Fibroblast of peridontal ligament (primary cell): Measurements from ENCODE around the gene AP1M1.

Experiments used
- DNase-seq: peaks from one replicate; pipeline ENCODE4 v3.0.0-alpha.2; 2010; ENCODE audit errors: extremely low read depth

The AP1M1 gene

DNA sequence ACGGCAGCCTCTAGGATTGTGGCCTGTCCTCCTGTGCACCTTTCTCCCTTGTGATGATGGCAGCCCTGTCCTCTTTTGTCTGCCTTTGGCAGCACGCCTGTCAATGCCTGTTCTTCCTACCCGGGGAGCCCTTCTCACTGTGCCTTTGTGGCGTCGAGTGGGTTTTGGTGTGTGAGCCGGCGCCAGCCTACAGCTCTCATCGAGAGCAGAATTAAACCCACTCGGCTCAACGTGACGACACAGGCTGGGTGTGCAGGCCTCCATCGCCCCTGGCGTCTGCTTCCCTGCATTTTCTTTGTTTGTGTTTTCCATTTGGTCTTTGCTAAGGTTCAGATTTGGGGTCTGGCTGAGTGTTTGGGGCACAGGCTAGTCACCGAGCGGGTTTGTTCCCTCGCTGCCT, 34.4 kb downstream of the AP1M1 start:
- DNase-seq, result no peak

DNA sequence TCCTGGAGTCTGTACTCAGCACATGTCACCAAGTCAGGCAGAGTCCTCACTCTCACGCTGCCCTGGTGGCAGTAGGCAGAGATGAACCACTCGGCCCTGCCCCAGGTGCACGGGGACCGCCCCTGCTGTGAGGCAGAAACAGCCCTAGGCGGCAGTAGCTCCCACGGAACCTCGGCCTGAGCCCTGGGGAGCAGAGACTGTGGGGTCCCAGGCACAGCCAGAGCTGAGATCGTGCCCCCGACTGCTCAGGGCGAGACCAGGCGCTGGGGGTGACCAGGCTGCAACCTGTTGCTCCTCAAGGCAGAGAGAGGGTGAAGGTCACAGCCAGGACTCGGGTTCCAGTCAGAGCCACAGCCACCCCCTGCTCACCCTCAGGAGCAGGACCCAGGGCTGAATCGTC, 34.9 kb downstream of the AP1M1 start:
- no peak for DNase-seq

DNA sequence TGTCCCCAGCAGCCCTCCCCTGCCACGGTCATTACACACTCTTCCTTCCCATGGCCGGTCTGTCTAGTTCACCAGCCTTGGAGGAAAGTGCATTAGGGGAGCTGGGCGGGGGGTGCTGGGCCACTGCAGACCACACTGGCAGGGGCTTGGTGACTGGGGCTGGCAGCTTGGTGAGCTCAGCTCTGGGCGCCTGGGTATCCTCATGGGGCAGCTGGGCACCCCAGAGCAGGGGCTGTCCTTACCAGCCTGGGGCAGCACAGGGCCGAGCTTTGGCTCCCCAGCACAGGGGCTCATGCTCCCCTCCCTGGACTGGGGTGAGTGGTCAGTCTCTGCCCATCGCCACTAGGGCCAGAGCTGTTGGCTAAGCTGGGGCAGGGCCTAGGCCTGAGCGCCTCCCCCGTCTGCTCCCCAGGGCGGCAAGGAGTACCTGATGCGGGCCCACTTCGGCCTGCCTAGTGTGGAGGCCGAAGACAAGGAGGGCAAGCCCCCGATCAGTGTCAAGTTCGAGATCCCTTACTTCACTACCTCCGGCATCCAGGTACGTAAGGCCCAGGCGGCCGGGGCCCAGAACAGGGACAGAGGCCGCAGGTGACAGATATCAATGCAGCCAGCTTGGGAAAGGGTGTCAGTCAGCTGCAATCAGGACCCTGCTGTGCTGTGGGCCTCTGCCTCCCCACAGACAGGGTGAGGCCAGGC, 35.5 kb downstream of the AP1M1 start:
- no peak for DNase-seq

DNA sequence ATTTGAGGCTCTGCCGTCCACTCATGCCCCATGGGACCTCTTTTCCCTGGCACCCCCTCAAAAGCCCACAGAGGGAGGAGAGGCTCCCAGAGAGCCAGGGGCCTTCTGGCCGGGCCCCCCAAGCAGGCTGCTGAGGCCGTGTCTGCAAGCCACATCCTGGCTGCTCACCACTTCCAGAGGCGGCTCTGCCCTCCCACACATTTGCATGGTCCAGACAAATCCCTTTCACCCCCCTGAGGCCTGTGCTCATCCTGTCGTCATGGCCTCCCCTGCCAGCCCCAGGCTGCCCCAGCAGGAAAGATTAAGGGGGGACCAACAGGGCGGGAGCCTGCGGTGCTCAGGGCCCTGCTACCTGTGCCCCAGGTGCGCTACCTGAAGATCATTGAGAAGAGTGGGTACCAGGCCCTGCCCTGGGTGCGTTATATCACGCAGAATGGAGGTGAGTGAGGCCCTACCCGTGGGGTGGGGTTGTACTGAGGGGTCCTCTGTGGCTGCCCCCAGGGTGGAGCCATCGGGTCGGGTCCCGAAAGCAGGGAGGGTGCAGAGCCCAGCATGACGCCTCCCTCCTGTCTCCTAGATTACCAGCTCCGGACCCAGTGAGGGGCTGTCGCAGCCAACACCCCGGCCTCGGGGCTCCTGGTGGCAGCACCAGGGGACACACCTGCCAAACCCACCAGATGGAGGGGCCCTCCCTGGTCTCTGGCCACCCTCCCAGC, 36.3 kb downstream of the AP1M1 start:
- no peak for DNase-seq

DNA sequence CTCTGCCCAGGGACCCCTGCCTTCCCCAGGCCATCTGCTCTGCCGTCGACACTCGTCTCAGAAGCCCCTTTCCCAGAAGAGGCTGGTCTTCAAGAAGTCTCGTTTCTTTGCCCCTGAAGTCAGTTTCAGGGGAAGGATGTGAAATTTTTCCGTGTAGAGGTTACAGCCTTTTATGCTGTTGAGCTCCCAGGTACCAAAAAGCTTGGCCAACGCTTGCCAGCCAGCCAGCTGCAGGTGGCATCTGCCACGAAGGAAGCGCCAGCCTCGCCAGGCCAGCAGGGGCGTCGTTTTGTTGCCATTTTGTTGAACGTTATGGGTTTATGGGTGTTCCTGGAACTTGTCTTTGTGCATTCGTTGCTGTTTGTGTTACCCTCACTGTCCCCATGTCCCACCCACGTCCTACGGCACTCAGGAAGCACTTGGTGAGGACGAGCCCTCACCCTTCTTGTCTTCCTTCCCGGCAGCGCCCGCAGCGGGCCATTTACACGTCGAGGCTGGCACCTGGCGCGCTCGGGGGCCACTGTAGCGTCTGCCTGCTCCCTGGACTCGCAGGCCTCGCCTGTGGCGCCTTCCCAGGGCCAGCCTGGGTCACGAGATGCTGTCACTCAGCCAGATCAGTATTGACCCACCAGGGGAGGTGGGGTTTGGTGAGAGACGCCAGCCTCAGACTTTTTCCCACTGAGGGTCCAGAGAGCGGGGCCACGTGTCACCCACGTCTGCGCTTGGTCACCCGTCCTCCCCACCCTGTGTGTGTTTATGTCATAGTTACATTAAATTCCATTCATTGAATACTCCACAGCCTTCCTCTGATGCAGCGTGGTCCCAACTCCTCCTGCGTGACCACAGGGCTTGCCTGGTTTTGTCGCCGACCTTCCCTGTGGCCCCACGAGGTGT, 37.1 kb downstream of the AP1M1 start:
- no peak for DNase-seq

DNA sequence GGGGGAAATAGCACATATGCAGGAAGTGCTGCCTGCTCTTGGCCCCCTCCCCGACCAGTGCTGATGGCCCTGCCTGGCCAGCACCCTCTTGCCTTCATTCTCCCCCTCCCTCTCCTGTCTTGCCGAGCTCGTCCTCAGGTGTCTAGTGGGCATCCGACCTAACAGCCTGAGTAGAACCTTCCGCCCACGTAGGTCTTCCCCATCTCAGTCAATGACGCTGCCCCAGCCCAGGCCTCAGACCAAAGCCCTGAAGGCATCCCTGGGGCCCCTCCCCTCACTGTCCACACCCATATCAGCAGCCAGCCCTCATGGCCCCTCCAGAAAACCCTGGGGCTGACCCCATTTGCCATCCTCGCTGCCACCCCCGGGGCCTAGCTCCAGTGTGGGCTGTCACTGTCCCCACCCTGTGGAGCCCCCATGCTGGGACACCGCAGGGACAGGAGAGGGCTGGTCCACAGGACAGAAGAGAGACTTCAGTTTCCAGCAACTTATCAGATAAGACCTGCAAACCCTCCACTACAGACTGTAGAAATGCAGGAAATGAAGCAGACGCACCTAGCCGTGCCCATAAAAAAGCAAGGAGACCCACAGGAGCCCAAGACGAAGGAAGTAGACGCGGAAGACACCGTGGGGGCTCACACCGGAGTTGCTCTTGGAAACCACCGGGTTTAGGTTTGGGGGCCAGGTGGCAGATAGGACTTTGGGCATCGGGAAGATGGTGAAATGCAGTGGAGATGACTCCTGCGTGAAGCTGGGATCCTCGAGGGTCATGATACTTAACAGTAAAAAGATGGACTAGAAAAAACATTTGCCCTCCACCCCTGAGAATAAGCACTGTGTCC, 38.3 kb downstream of the AP1M1 start:
- DNase-seq, result no peak

DNA sequence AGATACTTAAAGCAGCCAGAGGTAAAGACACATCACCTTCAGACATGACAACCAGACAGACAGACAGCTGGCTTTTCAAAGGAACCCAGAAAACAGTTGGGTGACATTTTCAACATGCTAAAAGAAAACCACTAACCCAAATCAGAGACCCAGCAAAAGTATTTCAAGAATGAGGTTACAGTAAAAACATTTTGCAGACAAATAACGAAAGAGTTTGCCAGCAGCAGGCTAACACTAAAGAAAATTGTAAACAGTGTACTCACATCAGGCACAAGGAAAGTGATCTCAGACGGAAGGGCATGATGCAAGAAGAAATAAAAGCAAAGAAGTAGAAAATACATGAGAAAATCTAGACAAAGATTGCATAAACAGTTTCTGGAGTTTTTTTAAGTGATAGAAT, 46.4 kb downstream of the AP1M1 start:
- DNase-seq, result peak; percentile 85

DNA sequence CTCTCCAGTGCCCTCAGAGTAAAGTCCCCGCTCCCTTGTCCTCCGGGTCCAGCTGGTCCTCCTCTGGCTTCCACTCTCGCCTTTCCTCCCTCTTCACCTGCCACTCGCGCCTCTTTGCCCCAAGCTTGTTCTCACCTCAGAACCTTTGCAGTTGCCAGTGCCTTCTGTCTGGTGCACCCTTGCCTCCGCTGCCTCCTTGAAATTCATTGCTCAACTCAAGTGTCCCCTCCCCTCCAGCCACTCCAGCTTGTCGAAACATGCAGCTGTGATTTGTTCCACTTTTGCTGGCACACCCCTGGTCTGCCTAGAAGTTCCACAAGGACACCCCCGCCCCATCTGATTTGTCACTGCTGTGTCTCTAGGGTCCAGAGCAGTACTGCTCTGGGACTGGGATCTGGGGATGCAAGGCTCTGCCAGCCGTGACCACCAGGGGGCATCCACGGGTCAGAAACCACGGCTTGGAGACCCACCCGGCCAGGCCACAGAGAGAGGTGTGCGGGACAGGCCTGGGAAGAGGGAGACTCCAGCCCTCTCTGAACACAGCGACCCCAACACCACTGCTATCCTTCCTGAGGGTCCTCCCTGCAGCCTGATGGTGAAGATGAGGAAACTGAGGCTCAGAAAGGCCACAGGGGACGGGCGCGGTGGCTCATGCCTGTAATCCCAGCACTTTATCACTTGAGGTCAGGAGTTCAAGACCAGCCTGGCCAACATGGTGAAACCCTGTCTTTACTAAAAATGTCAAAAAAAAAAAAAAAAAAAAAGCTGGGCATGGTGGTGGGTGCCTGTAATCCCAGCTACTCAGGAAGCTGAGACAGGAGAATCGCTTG, 49.9 kb downstream of the AP1M1 start:
- DNase-seq, result peak; percentile 69

DNA sequence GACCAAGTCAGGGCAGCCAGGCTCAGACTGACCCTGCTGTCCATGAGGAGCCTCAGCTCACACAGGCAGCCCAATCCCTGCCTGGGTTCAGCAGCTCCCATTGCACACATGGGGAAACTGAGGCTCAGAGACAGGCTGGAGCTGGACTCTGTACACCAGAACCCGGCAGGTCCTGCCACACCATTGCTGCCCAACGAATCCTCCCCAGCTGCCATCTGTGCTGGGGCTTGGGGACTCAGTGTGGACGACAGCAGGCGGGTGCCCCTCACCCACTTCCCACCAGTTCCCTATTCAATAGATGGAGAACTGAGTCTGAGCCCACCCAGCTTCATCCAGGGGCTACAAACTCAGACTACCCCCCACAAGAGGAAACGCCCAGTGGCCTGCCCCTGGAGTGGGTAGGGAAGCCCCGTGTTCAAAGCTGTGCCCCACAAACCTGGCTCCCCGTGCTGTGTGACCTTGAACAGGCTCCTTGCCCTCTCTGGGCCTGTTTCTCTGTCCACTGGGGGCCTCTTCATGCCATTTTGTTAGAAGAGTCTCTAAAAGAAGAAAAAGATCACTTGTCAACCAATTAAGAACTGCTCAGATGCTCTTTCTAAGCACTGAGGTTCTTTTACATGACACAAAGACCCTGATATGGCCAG, 50.8 kb downstream of the AP1M1 start:
- DNase-seq, result no peak

DNA sequence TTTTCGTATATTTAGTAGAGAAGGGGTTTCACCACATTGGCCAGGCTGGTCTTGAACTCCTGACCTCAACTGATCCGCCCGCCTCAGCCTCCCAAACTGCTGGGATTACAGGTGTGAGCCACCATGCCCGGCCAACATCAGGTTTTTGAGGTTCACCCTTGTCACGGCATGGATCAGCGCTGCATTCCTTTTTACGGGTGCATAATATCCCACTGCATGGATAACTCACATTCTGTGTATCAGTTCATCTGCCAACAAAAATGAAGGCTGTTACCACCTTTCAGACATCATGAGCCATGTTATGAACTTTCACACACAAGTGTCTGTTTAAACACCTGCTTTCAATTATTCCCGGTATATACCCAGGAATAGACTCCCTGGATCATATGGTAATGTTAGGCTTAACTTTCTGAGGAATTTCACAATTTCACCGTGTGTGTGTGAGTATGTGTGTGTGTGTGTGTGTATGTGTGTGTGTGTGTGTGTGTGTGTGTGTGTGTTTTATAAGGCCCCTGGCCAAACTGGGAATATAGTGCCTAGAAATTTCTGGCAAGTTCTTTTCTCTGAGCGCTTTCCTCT, 52.2 kb downstream of the AP1M1 start:
- DNase-seq, result peak; percentile 69

DNA sequence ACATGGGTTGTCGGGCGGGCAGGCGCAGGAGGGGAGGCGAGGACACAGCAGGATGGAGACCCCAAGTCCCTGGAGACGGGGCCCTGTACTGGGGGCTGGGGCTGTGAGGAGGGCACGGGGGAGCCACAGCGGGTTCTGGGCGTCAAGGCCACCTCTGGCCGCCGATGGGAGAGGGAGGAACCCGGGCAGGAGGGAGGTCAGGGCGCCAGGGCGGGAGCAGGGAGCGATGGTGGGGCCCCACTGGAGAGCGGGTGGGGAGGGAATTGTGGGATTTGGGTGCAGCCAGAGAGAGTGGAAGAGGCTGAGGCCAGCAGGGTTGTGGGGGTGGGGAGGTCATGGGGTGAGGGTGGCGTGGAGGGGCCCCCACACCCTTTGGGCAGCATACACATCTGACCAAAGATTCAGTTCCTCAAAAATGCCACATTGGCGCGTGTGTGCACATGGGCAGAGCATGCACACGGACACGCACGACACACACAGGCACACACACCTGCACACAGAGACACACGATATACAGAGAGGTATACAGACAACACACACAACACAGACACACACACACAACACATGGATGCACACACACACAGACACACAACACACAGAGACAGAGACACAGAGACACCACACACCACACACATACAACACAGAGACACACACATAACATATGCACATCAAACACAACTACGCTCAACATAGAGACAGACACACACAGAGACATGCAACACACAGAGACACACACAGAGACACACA, 54.9 kb downstream of the AP1M1 start:
- no peak for DNase-seq

DNA sequence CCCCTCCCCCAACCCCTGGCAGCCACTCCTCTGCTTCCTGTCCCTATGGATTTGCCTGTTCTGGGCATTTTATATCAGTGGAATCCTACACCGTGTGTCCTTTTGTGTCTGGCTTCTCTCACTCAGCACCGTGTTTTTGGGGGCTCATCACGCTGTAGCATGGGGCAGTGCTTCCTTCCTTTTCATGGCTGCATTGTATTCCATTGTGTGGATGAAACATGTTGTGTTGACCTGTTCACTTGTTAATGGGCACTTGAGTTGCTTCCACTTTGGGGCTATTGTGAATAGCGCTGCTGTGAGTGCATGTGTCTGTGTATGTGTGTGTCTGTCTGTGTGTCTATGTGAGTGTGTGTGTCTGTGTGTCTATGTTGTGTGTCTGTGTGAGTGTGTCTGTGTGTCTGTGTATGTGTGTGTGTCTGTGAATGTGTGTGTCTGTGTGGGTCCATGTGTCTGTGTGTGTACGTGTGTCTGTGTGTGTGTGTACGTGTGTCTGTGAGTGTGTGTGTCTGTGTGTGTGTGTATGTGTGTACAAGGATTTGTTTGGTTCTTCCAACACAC, 57.2 kb downstream of the AP1M1 start:
- DNase-seq, result no peak

DNA sequence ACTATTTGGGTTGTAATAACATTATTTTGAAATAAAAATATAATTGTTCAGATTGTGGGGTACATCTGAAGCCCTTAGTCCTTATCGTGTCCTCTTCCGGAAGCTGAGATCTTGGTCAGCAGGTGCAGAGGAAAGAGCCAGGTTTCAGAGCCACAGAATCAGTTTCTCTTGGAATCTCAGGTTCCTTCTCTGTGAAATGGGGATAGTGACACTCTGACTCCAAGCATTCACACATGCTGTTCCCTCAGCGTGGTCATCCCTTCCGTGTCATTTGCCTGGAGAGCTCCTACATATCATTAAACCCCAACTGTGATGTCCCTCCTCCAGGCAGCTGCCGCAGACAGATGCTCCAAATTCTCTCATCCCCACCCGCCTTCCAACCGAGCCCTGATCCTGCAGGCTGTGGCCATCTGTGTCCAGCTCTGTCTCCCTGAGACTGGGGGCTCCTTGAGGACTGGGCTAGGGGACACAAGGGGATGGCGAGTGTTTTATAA, 59.8 kb downstream of the AP1M1 start:
- DNase-seq, result no peak

DNA sequence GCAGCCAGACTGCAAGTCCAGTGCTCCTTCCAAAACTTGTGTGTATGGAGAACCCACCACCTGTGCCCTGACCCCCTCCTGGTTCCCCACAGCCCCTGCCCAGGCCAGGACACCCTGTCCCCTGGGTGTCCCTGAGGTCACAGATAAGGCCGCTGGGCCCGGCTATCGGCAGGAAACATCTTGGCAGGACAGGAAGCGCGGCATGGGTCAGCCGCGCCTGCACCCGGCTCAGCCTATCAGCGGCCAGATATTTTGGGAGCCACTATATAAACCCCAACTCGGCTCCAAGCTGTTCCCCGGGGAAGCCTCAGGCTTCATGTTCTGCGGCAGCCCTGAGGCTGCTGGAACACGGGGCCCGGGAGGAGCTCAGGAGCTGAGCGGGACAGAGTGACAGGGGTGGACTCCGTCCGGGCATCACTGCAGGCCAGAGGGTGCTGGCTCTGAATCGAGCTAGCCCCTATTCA, 60.8 kb downstream of the AP1M1 start:
- no peak for DNase-seq

DNA sequence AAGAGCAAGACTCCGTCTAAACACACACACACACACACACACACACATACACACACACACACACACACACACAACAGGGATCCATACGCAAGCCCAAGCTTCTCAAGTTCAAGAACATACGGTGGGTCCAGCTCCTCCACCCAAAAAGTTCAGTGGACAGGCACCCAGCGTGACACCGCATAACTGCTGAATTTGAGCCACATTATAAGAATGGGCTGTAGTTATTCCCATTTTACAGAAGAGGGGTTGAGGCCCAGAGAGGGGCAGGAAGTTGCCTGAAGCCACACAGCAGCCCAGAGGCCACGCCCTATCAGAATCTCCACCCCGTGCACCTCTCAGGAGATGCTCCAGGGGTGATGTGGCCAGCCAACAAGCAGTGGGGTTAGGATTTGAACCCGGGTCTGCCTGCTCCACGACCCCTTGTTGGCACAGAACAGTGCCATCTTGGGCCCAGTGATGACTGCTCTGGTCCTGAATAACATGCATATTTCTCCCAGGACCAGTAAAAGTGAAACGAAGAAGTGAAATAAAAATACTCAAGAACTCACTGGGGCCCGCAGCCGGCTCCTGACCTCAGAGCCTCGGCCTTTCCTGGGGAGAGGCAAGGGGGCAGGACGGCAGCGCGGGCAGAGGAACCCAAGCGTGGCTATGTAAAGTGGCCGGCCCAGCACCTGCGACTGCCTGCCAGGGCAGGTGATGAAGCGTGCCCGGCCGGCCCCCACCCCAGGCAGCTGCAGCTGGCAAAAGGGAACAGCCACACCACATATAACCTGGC, 61.9 kb downstream of the AP1M1 start:
- no peak for DNase-seq

DNA sequence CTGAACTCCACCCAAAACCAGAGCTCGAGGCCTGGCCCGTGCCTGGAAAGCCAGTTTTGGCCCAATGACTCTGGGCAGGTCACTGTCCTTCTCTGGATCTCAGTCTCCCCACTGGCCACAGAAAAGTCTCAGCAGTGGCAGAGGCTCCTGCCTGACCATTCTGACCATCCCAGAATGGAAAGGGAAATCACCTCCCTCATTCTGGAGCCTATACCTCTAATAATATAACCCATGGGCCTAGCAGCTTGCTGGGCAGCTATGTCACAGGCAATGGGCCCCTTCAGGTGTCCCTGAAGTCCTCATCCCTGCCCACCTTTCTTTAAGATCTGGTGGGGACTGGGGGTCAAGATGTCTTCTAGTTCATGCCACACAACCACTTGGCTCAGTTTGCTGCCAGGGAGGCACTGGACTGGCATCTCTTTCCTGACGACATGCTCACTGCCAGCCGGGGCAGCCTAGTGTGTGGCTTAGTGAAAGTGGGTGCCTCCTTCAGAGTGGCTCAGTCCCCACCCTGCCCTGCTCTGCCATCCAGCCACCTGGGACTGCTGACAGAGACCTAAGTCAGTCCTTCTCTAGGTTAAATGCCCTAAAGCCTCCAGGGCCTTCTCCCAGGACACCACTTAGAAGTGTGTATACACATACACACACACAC, 62.6 kb downstream of the AP1M1 start:
- DNase-seq, result no peak

DNA sequence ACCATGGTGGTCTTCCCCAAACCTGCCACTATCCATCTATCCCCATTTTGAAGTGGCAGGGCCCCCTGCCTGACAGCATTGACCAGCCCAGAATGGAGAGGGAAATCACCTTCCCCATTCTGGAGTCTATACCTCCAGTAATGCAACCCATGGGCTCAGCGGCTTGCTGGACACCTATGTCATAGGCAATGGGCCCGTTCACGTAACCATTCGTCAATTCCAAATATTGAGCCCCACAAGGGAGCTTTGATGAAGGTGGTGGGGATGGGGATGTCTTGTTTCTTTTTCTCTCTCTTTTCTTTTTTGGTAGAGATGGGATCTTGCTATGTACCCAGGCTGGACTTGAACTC, 63.1 kb downstream of the AP1M1 start:
- no peak for DNase-seq
